Mesothelial cell of epicardium (in vitro differentiated cells): Measurements from ENCODE around the gene GNL1. TPM values are rescaled to one million over a fixed set of nuclear protein-coding genes. Genes with fewer than 3 reads are reported as not detected.
A peak's percentile ranks its signal among the peaks of the same experiment; 100 is the strongest.

ENCODE experiments used
- DNase-seq, 2 experiments: peaks; one replicate each; pipeline ENCODE4 v3.0.0; 2021; ENCODE audit warnings: low spot score in 2 of 2; ENCODE audit not compliant: unreplicated experiment in 2 of 2
- H3K27ac Mint-ChIP-seq: 2 replicates; pipeline ENCODE4 v1.8.0; 2021; ENCODE audit warnings: mixed read lengths
- H3K27me3 Mint-ChIP-seq: 2 replicates; pipeline ENCODE4 v1.8.0; 2021; ENCODE audit warnings: low read depth, mixed read lengths
- H3K36me3 Mint-ChIP-seq: 2 replicates; pipeline ENCODE4 v1.8.0; 2021; ENCODE audit warnings: mixed read lengths
- H3K4me1 Mint-ChIP-seq: 2 replicates; pipeline ENCODE4 v1.8.0; 2021; ENCODE audit warnings: mixed read lengths
- H3K4me3 Mint-ChIP-seq: 2 replicates; pipeline ENCODE4 v1.8.0; 2021; ENCODE audit warnings: mild to moderate bottlenecking, moderate library complexity, mixed read lengths
- H3K9me3 Mint-ChIP-seq: 2 replicates; pipeline ENCODE4 v1.8.0; 2021; ENCODE audit warnings: mixed read lengths
- CTCF ChIP-seq: fragments of 200-600 bp; sonication (generic); IDR thresholded peaks from one replicate; pipeline ENCODE4 v1.5.0; 2021; ENCODE audit warnings: antibody characterized with exemption; ENCODE audit not compliant: unreplicated experiment
- total RNA-seq: library from RNA; stranded (reverse); gene quantifications from 3 replicates; pipeline ENCODE4 v1.2.1, GENCODE V29; 2021

The GNL1 gene
- total RNA-seq, 1 donor from 2014 or later: 91.9 TPM

- Mint-ChIP-seq H3K27ac (no peak overlapping the region), H3K4me1 (no peaks in the 10 kb centered on the region), H3K4me3 (no peak overlapping the region), H3K36me3 (peaks cover 38% of the 10 kb centered on the region), H3K9me3 (no peaks in the 10 kb centered on the region), H3K27me3 (peaks cover 4% of the 10 kb centered on the region)
- no peak for TF ChIP-seq CTCF
- DNase-seq: no peak
Observed at GRCh38 chr6:30547454-30547853, 8.8 kb downstream of the GNL1 start.

- TF ChIP-seq CTCF: peak; percentile 79
- H3K27ac Mint-ChIP-seq: no peak overlapping the region
- no peak overlapping the region for H3K4me3 Mint-ChIP-seq
- H3K27me3 Mint-ChIP-seq: peaks cover 7% of the 10 kb centered on the region
- H3K36me3 Mint-ChIP-seq: peaks cover 21% of the 10 kb centered on the region
- peaks cover 6% of the 10 kb centered on the region for H3K4me1 Mint-ChIP-seq
- H3K9me3 Mint-ChIP-seq: no peaks in the 10 kb centered on the region
- no peak for DNase-seq
Observed at GRCh38 chr6:30544666-30545272, 11.5 kb downstream of the GNL1 start.

GRCh38 chr6:30543821-30544220, 12.5 kb downstream of the GNL1 start:
- peaks cover 7% of the 10 kb centered on the region for H3K27me3 Mint-ChIP-seq
- H3K4me1 Mint-ChIP-seq: peaks cover 6% of the 10 kb centered on the region
- no peak for DNase-seq
- no peak overlapping the region for H3K27ac Mint-ChIP-seq
- H3K9me3 Mint-ChIP-seq: no peaks in the 10 kb centered on the region
- no peak for TF ChIP-seq CTCF
- H3K4me3 Mint-ChIP-seq: no peak overlapping the region
- H3K36me3 Mint-ChIP-seq: peaks cover 15% of the 10 kb centered on the region

- DNase-seq: no peak
- H3K9me3 Mint-ChIP-seq: no peaks in the 10 kb centered on the region
- TF ChIP-seq CTCF: no peak
- no peak overlapping the region for H3K27ac Mint-ChIP-seq
- H3K36me3 Mint-ChIP-seq: peaks cover 7% of the 10 kb centered on the region
- peaks cover 6% of the 10 kb centered on the region for H3K4me1 Mint-ChIP-seq
- peaks cover 7% of the 10 kb centered on the region for H3K27me3 Mint-ChIP-seq
- H3K4me3 Mint-ChIP-seq: no peak overlapping the region
Observed at GRCh38 chr6:30542915-30543314, 13.4 kb downstream of the GNL1 start.

GRCh38 chr6:30542404-30542725, 13.9 kb downstream of the GNL1 start:
- Mint-ChIP-seq H3K27me3 (peaks cover 7% of the 10 kb centered on the region), H3K4me3 (peak overlapping the region; percentile 1), H3K27ac (no peak overlapping the region), H3K9me3 (no peaks in the 10 kb centered on the region), H3K36me3 (peaks cover 7% of the 10 kb centered on the region), H3K4me1 (peaks cover 6% of the 10 kb centered on the region)
- no peak for TF ChIP-seq CTCF
- DNase-seq: no peak
